PFSK-1 (cell line): ENCODE measurements around the gene MYL6B.
A peak's percentile ranks its signal among the peaks of the same experiment; 100 is the strongest.

Experiments used
- FOXP2 ChIP-seq: optimal IDR thresholded peaks from 2 replicates; pipeline ENCODE3; 2011; ENCODE audit warnings: borderline replicate concordance, control low read depth, inconsistent platforms; ENCODE audit not compliant: insufficient read depth; ENCODE audit errors: extremely low read length, extremely low read depth
- POLR2AphosphoS5 ChIP-seq: IDR thresholded peaks from 2 replicates; pipeline ENCODE4 v1.6.1; 2012; ENCODE audit warnings: low read depth, mild to moderate bottlenecking, control low read depth, low read length, moderate library complexity
- SIN3A ChIP-seq: IDR thresholded peaks from 2 replicates; pipeline ENCODE4 v1.6.1; 2012; ENCODE audit warnings: mild to moderate bottlenecking, low read length, moderate library complexity, borderline replicate concordance; ENCODE audit not compliant: insufficient read depth
- TAF1 ChIP-seq: IDR thresholded peaks from 2 replicates; pipeline ENCODE4 v1.6.1; 2012; ENCODE audit warnings: low read length, control low read depth, borderline replicate concordance; ENCODE audit not compliant: insufficient read depth
- TF ChIP-seq, protein P1 (sequence below), 2 experiments: IDR thresholded peaks; 2 replicates each; pipeline versions ENCODE4 v1.6.1 to v1.8.0; 2011 to 2012; ENCODE audit warnings: low read depth in 2 of 2, low read length in 2 of 2, control low read depth in 1 of 2, inconsistent platforms in 1 of 2, mild to moderate bottlenecking in 1 of 2, moderate library complexity in 1 of 2; ENCODE audit not compliant: insufficient read depth in 1 of 2

Gene MYL6B

DNA sequence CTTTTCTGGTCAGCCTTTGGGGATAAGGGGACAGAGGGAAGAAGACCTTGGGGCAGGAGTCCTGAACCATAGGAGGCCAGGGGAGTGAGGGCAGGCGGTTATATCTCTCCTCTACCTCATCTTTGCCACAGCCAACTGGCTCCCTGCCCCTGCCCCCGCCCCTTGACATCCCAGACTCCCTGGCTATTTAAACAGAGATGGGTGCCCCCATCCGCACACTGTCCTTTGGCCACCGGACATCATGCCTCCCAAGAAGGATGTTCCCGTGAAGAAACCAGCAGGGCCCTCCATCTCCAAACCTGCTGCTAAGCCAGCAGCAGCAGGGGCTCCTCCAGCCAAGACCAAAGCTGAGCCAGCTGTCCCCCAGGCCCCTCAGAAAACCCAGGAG, 1.3 kb downstream of the MYL6B start:
- TF ChIP-seq FOXP2 (no peak), POLR2AphosphoS5 (no peak), TAF1 (no peak), SIN3A (no peak)
- TF ChIP-seq, protein P1, sequence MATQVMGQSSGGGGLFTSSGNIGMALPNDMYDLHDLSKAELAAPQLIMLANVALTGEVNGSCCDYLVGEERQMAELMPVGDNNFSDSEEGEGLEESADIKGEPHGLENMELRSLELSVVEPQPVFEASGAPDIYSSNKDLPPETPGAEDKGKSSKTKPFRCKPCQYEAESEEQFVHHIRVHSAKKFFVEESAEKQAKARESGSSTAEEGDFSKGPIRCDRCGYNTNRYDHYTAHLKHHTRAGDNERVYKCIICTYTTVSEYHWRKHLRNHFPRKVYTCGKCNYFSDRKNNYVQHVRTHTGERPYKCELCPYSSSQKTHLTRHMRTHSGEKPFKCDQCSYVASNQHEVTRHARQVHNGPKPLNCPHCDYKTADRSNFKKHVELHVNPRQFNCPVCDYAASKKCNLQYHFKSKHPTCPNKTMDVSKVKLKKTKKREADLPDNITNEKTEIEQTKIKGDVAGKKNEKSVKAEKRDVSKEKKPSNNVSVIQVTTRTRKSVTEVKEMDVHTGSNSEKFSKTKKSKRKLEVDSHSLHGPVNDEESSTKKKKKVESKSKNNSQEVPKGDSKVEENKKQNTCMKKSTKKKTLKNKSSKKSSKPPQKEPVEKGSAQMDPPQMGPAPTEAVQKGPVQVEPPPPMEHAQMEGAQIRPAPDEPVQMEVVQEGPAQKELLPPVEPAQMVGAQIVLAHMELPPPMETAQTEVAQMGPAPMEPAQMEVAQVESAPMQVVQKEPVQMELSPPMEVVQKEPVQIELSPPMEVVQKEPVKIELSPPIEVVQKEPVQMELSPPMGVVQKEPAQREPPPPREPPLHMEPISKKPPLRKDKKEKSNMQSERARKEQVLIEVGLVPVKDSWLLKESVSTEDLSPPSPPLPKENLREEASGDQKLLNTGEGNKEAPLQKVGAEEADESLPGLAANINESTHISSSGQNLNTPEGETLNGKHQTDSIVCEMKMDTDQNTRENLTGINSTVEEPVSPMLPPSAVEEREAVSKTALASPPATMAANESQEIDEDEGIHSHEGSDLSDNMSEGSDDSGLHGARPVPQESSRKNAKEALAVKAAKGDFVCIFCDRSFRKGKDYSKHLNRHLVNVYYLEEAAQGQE (IDR thresholded peaks at IDR 0.05; ENCODE audit: insufficient read depth in 1 of 2, low read depth in 2 of 2, low read length in 2 of 2): no peak

DNA sequence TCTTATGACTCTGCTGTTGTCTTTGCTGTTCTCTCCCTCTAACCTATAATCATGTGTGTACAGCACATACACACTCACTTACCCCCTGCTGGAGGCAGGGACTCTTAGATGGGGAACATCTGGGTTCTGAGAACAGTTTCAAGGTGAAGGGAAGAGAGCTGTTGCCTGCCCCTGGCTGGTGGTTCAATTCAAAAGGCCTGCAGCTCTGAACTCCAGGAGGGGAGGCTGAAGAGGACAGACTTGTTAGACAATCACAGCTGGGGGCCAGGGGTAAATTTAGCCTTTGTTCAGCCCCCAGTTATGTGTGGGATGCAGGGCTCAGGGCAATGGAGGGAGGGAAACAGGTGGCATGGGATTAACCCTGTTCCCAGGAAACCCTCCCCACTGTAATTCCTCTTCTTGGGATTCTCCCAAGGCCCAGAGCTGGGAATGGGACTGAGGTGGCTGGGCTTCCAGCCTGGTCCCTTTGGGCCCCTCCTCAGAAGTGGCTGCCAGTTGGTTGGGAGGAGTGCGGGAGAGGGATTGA, 1.9 kb downstream of the MYL6B start:
- TF ChIP-seq SIN3A (no peak), POLR2AphosphoS5 (no peak), TAF1 (no peak), FOXP2 (no peak)

DNA sequence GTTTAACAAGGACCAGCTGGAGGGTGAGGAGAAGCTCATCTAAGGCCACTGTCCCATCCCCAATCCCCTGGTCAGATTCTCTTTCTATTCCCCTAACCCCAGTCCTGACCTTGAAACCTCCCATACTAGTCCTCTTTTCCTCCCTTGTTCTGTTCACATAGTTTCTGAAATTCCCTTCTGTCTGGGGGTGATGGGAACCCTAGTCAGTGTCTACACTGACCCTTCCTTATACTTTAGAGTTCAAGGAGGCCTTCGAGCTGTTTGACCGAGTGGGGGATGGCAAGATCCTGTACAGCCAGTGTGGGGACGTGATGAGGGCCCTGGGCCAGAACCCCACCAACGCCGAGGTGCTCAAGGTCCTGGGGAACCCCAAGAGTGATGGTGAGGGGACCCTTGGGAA, 2.4 kb downstream of the MYL6B start:
- TF ChIP-seq SIN3A (no peak), TAF1 (no peak), POLR2AphosphoS5 (no peak), FOXP2 (no peak)
- TF ChIP-seq, protein P1 (IDR thresholded peaks at IDR 0.05; ENCODE audit: insufficient read depth in 1 of 2, low read depth in 2 of 2, low read length in 2 of 2): no peak

DNA sequence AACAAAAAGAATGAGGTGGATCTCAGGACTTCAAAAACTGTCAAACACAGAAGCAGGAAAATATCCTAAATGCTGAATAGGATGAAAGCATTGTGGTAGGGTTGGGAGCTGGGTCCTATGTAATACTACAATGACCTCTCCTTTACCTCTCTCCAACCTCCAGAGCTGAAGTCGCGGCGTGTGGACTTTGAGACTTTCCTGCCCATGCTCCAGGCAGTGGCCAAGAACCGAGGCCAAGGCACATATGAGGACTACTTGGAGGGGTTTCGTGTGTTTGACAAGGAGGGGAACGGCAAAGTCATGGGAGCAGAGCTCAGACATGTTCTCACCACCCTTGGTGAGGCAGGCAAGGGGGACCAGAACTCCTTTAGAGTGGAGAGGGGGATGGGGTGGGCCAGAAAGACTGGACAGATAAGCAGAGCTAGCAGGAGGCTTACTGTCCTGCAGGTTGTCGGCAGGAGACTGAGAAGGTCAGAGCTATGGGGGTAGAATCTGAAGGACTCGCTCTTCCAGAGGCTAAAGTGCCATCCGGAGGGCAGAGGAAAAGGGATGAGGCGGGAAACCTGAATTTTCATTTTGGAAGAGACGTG, 3.0 kb downstream of the MYL6B start:
- no peak for TF ChIP-seq FOXP2

DNA sequence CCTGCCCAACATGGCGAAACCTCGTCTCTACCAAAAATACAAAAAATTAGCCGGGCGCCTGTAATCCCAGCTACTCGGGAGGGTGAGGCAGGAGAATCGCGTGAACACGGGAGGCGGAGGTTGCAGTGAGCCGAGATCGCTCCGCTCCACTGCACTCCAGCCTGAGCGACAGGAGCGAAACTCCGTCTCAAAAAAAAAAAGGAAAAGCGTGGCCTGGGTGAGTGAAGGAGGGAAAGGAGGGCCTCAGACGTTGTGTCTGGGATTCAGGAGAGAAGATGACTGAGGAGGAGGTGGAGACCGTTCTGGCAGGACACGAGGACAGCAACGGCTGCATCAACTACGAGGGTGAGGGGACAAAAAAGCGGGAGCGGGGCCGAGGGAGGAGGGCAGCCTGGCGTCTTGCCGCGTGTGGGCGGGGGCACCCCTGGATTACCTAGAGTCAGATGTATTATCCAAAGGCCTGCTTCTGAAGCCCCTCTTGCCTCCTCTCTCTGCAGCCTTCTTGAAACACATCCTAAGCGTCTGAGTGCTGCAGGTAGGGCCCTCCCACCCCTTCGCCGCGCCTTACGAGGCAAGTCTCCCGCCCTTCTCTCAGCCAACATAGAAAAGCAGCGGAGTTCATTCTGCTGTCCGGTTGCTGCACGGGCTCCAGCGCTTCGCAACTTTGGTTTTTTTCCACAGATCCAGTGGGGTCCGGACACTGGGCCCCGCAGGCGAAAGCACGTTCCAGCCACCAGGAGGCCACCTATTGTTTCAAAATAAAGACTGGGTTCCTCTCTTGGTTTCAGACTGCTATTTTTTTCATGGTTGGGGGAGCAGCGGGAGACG, 5.0 kb downstream of the MYL6B start:
- TF ChIP-seq TAF1 (peak; percentile 56; the same call in 1 of the 2 replicates), SIN3A (no peak), FOXP2 (no peak), POLR2AphosphoS5 (peak; percentile 70)
- TF ChIP-seq, protein P1 (IDR thresholded peaks at IDR 0.05; ENCODE audit: insufficient read depth in 1 of 2, low read depth in 2 of 2, low read length in 2 of 2): 0 out of 4 replicates have a peak, but pooled peaks of 1 of the 2 experiments have one; percentile 39
